Activated CD8-positive, alpha-beta memory T cell treated with anti-CD3 and anti-CD28 coated beads, Interleukin-2, amount 50 U/mL, for 1 hour (primary cell): ENCODE results near the gene TGM2.

ENCODE experiments used
- DNase-seq: peaks from one replicate; pipeline ENCODE4 v3.0.0-alpha.2; 2020; ENCODE audit errors: extremely low read depth

The TGM2 gene

GRCh38 chr20:38177201-38177600 lies 12.1 kb upstream of the TGM2 start:
- no peak for DNase-seq

DNA sequence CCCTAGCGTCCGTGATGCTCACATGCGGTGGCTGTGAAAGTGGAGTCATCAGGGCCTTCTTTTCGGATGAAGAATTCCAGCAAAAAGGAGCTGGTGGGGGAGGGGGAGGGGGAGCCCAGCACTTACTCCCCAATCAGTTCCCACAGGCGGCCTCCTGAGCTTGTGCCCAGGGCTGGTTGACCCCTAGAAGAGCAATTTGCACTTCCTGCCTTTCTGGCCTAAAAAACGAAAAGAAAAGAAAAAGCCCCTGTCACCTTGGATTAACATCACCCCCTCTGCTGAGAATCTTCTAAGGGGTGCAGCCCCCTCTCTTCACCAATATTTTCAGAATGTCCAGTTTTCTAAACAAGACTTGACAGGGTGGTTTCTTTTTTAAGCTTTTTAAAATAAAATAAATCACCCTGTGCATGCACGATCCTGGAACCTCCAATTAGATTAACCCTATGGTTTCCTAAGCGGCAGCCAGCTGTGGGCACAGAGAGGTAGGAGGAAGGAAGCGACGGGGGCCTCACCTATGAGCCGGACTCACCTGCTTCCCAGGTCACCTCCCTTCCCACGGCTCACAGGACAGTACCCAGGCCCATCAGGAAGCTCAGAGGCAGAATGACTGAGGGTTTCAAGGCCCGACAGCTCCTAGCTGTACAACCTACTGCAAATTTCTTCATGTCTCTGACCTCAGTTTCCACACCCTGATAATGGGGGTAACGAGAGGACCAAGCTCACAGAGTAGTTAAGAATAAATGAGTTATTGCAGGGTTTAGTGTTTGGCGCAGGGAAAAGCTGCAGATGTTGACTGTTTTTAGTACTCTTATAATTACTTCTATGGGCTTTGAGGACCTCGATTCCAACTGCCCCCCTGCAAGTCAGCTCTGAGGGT lies 10.5 kb upstream of the TGM2 start:
- no peak for DNase-seq

- DNase-seq, result no peak
Measured at GRCh38 chr20:38173237-38174156, 8.4 kb upstream of the TGM2 start.

DNA sequence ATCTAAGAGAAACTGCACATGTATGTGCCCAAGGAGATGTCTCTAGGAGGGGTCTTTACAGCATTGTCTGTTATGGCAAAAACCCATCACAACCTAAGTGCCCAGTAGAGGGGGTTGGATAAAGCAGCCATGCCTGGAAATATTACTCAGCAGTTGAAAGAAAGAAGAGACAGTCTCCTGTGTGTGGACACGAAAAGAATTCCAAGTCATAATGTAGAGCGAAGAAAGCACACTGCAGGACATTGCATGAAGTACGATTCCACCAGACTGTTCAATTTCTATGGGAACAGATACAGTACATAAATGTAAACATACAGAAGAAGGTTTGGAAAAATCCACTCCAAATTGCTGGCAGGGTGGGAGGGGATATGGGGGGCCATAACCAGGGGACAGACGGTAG lies 7.3 kb upstream of the TGM2 start:
- no peak for DNase-seq

DNA sequence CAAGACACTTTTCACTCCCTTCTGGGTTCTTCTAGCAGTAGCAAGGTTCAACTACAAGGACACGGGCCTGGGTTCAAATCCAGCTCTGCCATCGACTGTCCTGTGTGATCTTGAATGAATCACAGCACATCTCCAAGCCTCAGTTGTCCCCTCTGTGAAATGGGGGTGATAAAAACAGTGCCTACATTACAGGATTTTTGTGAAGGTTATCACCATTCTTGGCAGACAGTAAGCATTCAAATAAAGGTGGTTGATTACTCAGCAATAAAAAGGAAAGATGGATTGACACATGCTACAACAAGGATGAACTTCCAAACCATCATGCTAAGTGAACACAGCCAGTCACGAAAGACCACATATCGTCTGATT lies 6.6 kb upstream of the TGM2 start:
- DNase-seq, result no peak

DNA sequence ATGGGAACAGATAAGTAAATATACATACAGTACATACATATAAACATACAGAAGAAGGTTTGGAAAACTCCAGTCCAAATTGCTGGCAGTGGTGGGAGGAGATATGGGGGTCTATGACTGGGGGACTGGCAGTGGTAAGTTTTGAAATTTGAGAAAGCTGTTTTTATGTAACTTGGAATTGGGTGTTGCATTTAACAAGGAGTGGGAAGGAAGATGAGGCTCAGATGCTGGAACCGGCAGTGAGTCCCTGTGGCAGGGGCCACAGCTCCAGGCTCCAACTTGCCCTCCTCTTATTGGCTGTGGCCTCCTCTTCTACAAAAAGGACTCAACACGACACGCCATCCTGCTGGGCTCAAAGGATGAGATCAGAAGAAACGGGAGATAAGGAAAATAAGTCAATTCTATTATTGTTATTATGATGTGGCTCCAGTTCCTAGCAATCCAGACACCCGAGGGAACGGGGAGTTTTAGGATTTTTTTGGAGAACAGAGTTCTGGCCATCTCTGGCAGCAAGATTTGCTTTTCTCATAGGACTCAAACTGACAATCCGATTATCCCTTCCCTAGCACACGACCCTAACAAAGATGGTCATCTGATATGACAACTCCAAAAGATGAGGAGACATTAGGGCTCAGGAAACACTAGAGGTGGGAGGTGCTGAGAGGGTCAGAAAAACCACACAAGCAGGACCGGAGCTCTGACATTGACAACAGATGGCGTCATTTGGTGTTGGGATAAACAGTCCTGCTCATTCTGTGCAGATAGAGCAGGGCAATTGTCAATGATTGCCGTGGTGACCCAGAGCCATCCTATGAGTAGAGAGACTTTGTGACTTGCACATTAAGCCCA lies 6.0 kb upstream of the TGM2 start:
- no peak for DNase-seq

DNA sequence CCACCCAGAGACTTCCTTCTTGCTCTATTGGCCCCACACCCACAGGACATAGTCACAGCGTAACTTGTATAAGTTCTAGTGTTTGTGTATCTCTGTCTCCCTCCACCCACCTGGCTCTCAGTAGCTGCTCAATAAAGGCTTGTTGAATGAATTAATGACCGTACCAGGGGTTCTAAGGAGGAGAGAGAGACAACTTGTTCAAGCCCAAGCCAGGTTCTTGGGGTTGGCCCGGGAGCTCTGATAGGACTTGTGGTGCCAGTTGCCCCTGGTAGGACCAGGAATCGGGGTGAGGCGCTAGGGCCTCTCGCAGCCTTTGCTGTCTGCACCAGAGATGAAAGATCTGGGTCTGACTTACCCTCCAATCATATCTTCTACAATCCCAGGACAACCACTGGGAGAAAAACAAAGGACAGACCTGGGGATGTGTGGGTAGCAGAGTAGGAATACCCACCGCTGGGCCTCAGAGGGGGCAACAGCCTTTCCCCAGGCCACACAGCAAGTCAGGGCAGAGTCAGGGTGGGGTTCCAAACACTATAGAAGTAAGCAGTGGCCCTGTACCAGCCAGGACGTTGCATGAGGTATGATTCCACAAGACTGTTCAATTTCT lies 5.3 kb upstream of the TGM2 start:
- DNase-seq, result no peak

- DNase-seq, result no peak
Measured at GRCh38 chr20:38169636-38170193, 4.6 kb upstream of the TGM2 start.

- DNase-seq, result no peak
Measured at GRCh38 chr20:38168791-38169589, 3.9 kb upstream of the TGM2 start.

DNA sequence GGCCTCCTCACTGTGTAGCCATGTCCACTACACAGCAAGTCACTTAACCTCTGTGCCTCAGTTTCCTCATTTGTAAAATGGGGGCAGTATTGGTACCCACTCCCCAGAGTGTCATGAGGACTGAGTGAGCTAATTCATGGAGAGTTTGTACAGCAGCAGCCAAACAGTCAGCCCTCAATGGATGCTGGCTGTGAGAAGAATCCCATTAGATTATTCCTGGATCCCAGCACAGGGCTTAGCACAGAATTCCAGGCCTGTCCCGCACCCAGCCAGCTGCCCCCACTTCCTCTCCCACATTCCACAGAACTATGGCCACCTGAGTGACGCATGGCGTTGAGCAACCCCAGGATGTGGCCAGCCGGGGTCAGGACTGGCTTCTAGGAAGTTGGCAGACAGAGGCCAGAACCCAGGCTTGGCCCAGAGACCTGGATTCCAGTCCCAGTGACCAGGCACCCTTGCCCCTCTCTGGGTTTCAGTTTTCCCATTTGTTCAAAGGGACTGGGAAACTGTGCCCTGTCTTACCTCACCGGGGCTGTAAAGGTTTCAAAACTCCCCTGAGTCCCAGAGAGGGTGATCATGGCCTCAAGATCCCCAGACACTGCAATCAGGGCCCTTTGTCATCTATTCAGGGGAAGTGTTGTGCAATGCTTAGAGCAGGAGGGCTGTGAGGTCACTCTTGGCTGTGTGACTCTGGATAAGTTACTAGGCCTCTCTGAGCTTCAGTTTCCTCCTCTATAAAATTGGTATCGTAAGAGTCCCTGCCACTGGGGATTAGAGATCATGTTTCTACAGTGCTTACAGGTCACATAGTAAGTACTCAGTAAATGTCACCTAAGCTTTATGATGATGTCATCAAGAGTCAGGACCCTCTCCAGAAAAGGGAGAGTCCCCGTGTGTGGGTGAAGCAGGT lies 3.0 kb upstream of the TGM2 start:
- no peak for DNase-seq

DNA sequence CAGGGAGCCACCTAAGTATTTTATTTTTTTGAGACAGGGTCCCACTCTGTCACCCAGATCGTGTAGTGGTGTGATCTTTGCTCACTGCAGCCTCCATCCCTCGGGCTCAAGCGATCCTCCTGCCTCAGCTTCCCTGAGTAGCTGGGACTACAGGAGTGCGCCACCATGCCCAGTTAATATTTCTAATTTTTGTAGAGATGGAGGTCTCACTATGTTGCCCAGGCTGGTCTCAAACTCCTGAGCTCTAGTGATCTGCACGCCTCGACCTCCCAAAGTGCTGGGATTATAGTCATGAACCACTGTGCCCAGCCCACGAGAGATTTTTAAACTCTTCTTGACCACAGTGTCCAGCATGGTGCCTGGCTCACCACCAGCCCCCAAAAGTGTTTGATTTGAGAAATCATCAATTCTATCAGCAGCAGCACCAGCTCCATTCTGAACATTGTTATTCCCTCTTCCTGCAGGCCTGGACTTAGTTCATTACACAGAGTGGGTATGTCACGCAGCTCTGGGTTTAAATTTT lies 2.3 kb upstream of the TGM2 start:
- no peak for DNase-seq

- DNase-seq, result no peak
Measured at GRCh38 chr20:38166703-38167233, 1.7 kb upstream of the TGM2 start.

GRCh38 chr20:38165966-38166702 lies 1.1 kb upstream of the TGM2 start:
- DNase-seq, result no peak

DNA sequence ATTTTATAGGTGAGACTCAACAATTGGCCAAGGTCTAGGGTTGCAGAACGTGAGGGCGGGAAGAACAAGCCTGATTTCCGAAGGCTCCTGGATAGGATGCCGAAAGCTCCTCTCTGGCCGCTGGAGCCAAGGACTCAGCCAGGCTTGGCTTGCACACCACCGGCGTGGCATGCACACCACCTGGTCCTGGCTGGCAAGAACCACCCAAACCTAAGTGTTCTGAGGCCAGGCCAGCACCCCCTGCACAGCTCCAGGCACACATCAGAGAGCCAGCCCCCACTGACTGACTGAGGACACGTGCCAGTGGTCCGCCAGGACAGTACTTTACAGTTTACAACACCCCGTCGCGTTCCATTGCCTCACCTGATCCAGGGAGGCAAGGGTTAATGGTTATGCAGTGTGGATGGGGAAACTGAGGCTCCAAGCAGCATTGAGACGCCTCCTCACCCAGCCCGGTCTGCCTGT lies 414 bp downstream of the TGM2 start:
- no peak for DNase-seq

- DNase-seq, result no peak
Measured at GRCh38 chr20:38164069-38164468, 1.0 kb downstream of the TGM2 start.

DNA sequence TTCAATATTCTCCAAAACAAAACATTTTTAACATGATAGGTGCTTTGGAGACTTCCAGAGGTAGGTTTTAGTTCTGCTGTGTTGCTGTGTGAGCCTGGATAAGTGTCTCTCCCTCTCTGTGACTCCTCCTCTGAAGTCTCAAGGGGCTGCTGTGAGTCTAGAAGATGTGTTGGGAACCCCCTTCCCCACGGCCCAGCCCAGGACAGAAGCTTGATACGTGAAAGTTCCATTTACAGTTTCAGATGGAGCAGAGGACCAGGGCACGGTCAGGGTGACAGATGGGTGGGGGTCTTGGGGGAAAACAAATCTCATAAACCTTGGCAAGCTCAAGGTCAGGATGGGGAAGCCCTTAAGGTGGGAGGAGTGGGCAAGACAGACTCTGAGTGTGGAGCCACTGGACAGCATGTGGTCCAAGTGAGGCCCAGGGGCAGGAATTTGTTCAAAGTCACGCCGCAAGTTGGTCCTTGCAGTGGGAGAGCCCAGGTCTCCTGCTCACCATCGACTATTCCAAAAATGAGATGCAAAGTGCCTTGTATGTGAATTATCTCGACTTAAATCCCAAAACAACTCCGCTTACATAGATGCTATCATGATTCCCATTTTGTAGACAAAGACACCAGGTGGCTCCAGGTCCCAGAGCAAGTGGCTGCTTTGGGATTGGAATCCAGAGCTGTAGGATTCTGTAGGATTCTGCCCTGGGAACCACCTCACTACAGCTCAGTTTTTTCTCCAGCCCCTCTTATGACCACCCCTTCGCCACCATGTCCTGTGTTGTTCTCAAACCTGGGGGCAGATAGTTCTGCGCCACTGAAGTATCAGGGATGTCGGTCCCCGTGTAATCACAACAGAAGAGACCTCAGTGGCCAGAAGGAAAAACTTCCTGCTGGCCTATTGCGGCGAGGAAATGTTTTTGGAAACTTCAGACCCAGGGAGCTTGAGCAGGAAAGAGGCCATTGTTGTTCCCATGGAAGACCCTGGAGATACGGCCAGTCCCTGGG lies 1.9 kb downstream of the TGM2 start:
- no peak for DNase-seq

DNA sequence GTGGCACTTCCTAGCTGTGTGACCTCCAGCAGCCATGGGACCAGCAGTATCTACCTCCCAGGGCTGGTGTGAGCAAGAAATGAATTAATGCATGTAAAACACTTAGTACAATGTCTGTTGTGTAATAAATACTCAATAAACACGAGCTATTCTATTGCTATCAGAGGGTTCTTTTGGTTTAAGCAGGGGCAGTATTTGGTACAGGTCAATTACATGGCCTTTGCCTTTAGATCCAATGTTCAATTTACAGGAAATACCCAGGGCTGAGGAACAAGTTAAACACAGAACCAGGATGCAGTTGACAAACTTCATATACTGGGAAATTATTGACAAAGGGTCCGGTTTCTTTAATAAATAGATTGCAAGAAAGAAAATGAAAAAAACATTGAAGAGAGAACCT lies 2.9 kb downstream of the TGM2 start:
- DNase-seq, result no peak
